HepG2 (cell line): ENCODE measurements around the gene IL24. TPM values are rescaled to one million over a fixed set of nuclear protein-coding genes. Genes with fewer than 3 reads are reported as not detected.

Experiments
- CEBPB ChIP-seq: IDR thresholded peaks from 2 replicates; pipeline ENCODE4 v1.6.1; 2011; ENCODE audit warnings: low read depth, low read length, improper control_type of control experiment, borderline replicate concordance
- FOXK1 ChIP-seq: sonication (generic); formaldehyde crosslinking; IDR thresholded peaks from 2 replicates; pipeline ENCODE4 v1.4.0; 2020; ENCODE audit warnings: low read depth, missing genetic modification reagents, borderline replicate concordance
- HDAC6 ChIP-seq: fragments of 200-600 bp; sonication (generic); IDR thresholded peaks from 2 replicates; pipeline ENCODE4 v1.7.0; 2017; ENCODE audit warnings: mild to moderate bottlenecking, antibody characterized with exemption, low read length, low read depth
- HNRNPLL ChIP-seq: fragments of 200-400 bp; formaldehyde crosslinking; IDR thresholded peaks from 2 replicates; pipeline ENCODE4 v1.6.1; 2017; ENCODE audit warnings: mild to moderate bottlenecking, low read depth, low read length; ENCODE audit not compliant: poor library complexity, severe bottlenecking
- IKZF4 ChIP-seq: sonication (generic); formaldehyde crosslinking; IDR thresholded peaks from 2 replicates; pipeline ENCODE4 v1.5.1; 2020; ENCODE audit warnings: borderline replicate concordance, mild to moderate bottlenecking, low read depth, missing genetic modification reagents; ENCODE audit errors: not compliant biosample characterization
- KDM3A ChIP-seq: IDR thresholded peaks from 2 replicates; pipeline ENCODE4 v1.6.1; 2018; ENCODE audit warnings: low read depth, missing compliant biosample characterization
- MAZ ChIP-seq, 2 experiments: sonication (generic) in 1 of 2; formaldehyde crosslinking in 1 of 2; IDR thresholded peaks; 2 replicates each; pipeline versions ENCODE4 v1.5.0 to v1.6.1; 2012 to 2020; ENCODE audit warnings: low read depth in 2 of 2, mild to moderate bottlenecking in 2 of 2, borderline replicate concordance in 1 of 2, improper control_type of control experiment in 1 of 2, low read length in 1 of 2, missing genetic modification reagents in 1 of 2, moderate library complexity in 1 of 2
- NFKBIZ ChIP-seq: IDR thresholded peaks from 2 replicates; pipeline ENCODE4 v1.6.1; 2018; ENCODE audit warnings: missing genetic modification reagents, missing compliant biosample characterization
- NFYC ChIP-seq: IDR thresholded peaks from 2 replicates; pipeline ENCODE4 v1.6.1; 2016; ENCODE audit warnings: missing genetic modification reagents, missing compliant biosample characterization
- PHF20 ChIP-seq: sonication (generic); formaldehyde crosslinking; IDR thresholded peaks from 2 replicates; pipeline ENCODE4 v1.5.0; 2020; ENCODE audit warnings: mild to moderate bottlenecking, missing genetic modification reagents
- PHF5A ChIP-seq: IDR thresholded peaks from one replicate; pipeline ENCODE4 v1.6.1; 2018; ENCODE audit warnings: low read depth, missing genetic modification reagents; ENCODE audit not compliant: unreplicated experiment
- PLRG1 ChIP-seq: fragments of 450-650 bp; conservative IDR thresholded peaks from 2 replicates; pipeline ENCODE4 v1.6.1; 2016
- RBM39 ChIP-seq: fragments of 200-400 bp; formaldehyde crosslinking; IDR thresholded peaks from one replicate; pipeline ENCODE4 v1.6.1; 2018; ENCODE audit warnings: antibody characterized with exemption, mild to moderate bottlenecking, low read depth, low read length; ENCODE audit not compliant: poor library complexity, severe bottlenecking
- SMC3 ChIP-seq: IDR thresholded peaks from 2 replicates; pipeline ENCODE4 v1.6.1; 2011; ENCODE audit warnings: low read length, improper control_type of control experiment
- SRSF9 ChIP-seq: fragments of 200-400 bp; formaldehyde crosslinking; IDR thresholded peaks from 2 replicates; pipeline ENCODE4 v1.6.1; 2018; ENCODE audit warnings: borderline replicate concordance, mild to moderate bottlenecking, low read depth, low read length; ENCODE audit not compliant: insufficient read depth, poor library complexity, severe bottlenecking
- ZFP91 ChIP-seq: sonication (generic); formaldehyde crosslinking; IDR thresholded peaks from 2 replicates; pipeline ENCODE4 v1.9.0; 2022; ENCODE audit warnings: missing genetic modification reagents, mild to moderate bottlenecking, borderline replicate concordance
- ZNF138 ChIP-seq: sonication (generic); formaldehyde crosslinking; IDR thresholded peaks from 2 replicates; pipeline ENCODE4 v1.5.0; 2020; ENCODE audit warnings: mild to moderate bottlenecking, low read depth, missing genetic modification reagents
- ZNF143 ChIP-seq: sonication (generic); formaldehyde crosslinking; IDR thresholded peaks from 2 replicates; pipeline ENCODE4 v1.4.0; 2020; ENCODE audit warnings: missing genetic modification reagents
- ZNF772 ChIP-seq: sonication (generic); formaldehyde crosslinking; IDR thresholded peaks from 2 replicates; pipeline ENCODE4 v1.5.0; 2020; ENCODE audit warnings: mild to moderate bottlenecking, missing genetic modification reagents
- polyA plus RNA-seq, 8 experiments: library from polyadenylated mRNA; depleted of rRNA in 3 of 8; stranded (reverse) in 7 of 8; unstranded in 1 of 8; fragments of >200 nt; fragmentation: Illumina TruSeq in 4 of 8; extraction: Trizol in 4 of 8; gene quantifications; 2 replicates each; pipeline versions ENCODE4 v1.2.1 to v1.2.3, GENCODE V29; 2011 to 2016; ENCODE audit warnings: low read depth in 4 of 8, missing spikeins in 1 of 8, mixed read lengths in 1 of 8; ENCODE audit not compliant: insufficient read depth in 1 of 8
- total RNA-seq, 5 experiments: library from RNA; depleted of rRNA; stranded (reverse); fragments of >200 nt; fragmentation: Illumina TruSeq; extraction: Trizol; gene quantifications; 2 replicates each; pipeline ENCODE4 v1.2.3, GENCODE V29; 2016; ENCODE audit warnings: low read depth in 1 of 5
- TF ChIP-seq, protein P1 (sequence below): sonication (generic); formaldehyde crosslinking; IDR thresholded peaks from 2 replicates; pipeline ENCODE4 v1.9.0; 2022; ENCODE audit warnings: low read depth, missing genetic modification reagents
- TF ChIP-seq, protein P2 (sequence below), 2 experiments: fragments of 450-650 bp in 1 of 2; sonication (generic) in 1 of 2; formaldehyde crosslinking; IDR thresholded peaks; 2 replicates each; pipeline versions ENCODE4 v1.5.0 to v1.8.0; 2020 to 2022; ENCODE audit warnings: mild to moderate bottlenecking in 1 of 2, missing genetic modification reagents in 1 of 2
- TF ChIP-seq, protein P3 (sequence below): sonication (generic); formaldehyde crosslinking; IDR thresholded peaks from 2 replicates; pipeline ENCODE4 v1.8.0; 2022; ENCODE audit warnings: missing genetic modification reagents, mild to moderate bottlenecking, borderline replicate concordance
- TF ChIP-seq, protein P4 (sequence below): sonication (generic); formaldehyde crosslinking; IDR thresholded peaks from 2 replicates; pipeline ENCODE4 v1.8.0; 2023; ENCODE audit warnings: mild to moderate bottlenecking, missing genetic modification reagents

IL24 gene
- total and polyA plus RNA-seq, 2 of the 13 experiments (the other 11 are each of a cell fraction or from before 2014, with no cell fraction given): not detected

DNA sequence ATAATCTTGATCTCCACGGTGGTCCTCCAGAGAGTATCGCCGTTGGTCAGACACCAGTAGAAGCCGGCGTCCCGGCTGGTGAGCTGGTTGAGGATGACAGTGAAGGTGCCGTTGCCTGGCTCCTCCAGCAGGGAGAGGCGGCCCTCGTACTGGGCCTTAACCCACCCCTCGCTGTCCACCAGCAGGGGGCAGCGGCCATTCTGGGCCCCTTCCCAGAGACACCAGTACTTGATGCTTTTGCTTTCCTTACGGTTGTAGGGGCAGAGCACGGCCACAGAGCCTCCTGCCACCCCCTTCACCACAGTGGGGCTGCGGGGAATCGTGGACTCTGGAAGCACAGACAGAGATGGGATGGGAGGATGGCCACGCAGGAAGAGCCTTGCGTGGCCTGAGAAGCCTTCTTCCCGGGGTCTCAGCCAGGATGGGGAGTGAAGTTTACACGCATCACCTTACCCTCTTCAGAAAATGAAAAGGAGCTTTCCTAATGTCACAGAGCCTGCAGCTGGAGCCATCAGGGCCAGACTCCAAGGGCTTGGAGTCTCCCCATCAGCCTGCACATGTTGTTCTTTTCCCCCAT lies 38.3 kb downstream of the IL24 start (continued):
- TF ChIP-seq, protein P1, sequence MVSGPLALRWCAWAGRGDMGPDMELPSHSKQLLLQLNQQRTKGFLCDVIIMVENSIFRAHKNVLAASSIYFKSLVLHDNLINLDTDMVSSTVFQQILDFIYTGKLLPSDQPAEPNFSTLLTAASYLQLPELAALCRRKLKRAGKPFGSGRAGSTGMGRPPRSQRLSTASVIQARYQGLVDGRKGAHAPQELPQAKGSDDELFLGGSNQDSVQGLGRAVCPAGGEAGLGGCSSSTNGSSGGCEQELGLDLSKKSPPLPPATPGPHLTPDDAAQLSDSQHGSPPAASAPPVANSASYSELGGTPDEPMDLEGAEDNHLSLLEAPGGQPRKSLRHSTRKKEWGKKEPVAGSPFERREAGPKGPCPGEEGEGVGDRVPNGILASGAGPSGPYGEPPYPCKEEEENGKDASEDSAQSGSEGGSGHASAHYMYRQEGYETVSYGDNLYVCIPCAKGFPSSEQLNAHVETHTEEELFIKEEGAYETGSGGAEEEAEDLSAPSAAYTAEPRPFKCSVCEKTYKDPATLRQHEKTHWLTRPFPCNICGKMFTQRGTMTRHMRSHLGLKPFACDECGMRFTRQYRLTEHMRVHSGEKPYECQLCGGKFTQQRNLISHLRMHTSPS (CRISPR knock-in tag): no peak
- TF ChIP-seq ZNF772 (CRISPR knock-in tag) (no peak), PLRG1 (no peak), ZNF138 (CRISPR knock-in tag) (no peak), SMC3 (peak; percentile 53; the same call in 1 of the 2 replicates), KDM3A (no peak), NFKBIZ (CRISPR knock-in tag) (no peak), ZNF143 (no peak), CEBPB (no peak), FOXK1 (CRISPR knock-in tag) (no peak), SRSF9 (no peak), RBM39 (no peak), ZFP91 (CRISPR knock-in tag) (peak; percentile 49; the same call in 1 of the 2 replicates), HNRNPLL (no peak), NFYC (CRISPR knock-in tag) (no peak), HDAC6 (no peak), PHF5A (CRISPR knock-in tag) (no peak), PHF20 (CRISPR knock-in tag) (no peak), MAZ (IDR thresholded peaks at IDR 0.05; ENCODE audit: borderline replicate concordance, low read depth, low read length) (no peak), MAZ (CRISPR knock-in tag; IDR thresholded peaks at IDR 0.05; ENCODE audit: low read depth) (no peak), IKZF4 (CRISPR knock-in tag) (no peak)
- TF ChIP-seq, protein P2, sequence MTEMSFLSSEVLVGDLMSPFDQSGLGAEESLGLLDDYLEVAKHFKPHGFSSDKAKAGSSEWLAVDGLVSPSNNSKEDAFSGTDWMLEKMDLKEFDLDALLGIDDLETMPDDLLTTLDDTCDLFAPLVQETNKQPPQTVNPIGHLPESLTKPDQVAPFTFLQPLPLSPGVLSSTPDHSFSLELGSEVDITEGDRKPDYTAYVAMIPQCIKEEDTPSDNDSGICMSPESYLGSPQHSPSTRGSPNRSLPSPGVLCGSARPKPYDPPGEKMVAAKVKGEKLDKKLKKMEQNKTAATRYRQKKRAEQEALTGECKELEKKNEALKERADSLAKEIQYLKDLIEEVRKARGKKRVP (CRISPR knock-in tag; IDR thresholded peaks at IDR 0.05): no peak
- TF ChIP-seq, protein P3, sequence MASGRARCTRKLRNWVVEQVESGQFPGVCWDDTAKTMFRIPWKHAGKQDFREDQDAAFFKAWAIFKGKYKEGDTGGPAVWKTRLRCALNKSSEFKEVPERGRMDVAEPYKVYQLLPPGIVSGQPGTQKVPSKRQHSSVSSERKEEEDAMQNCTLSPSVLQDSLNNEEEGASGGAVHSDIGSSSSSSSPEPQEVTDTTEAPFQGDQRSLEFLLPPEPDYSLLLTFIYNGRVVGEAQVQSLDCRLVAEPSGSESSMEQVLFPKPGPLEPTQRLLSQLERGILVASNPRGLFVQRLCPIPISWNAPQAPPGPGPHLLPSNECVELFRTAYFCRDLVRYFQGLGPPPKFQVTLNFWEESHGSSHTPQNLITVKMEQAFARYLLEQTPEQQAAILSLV: no peak
- TF ChIP-seq, protein P4, sequence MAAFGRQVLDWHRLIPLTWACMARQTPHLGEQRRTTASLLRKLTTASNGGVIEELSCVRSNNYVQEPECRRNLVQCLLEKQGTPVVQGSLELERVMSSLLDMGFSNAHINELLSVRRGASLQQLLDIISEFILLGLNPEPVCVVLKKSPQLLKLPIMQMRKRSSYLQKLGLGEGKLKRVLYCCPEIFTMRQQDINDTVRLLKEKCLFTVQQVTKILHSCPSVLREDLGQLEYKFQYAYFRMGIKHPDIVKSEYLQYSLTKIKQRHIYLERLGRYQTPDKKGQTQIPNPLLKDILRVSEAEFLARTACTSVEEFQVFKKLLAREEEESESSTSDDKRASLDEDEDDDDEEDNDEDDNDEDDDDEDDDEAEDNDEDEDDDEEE: no peak
